Left lung (tissue), 10 donors: ENCODE results near the gene NUDT16L1. TPM values are rescaled to one million over a fixed set of nuclear protein-coding genes. Genes with fewer than 3 reads are reported as not detected.
A peak's percentile ranks its signal among the peaks of the same experiment; 100 is the strongest.

Experiments used
- ATAC-seq: fragments of 200-7000 bp; cut with Tn5 transposase; one replicate; pipeline ENCODE4 v1.9.1; 2020; ENCODE audit warnings: moderate library complexity
- DNase-seq, 4 donors: peaks; one replicate each; pipeline ENCODE4 v3.0.0-alpha.2; 2013 to 2020
- H3K27ac ChIP-seq, 2 donors: fragments of 200-600 bp; sonication (generic) in 1 of 2; one replicate each; pipeline versions ENCODE4 v1.5.0 to v1.8.0; 2020 to 2021
- H3K27me3 ChIP-seq, 2 donors: fragments of 200-600 bp; sonication (generic) in 1 of 2; one replicate each; pipeline versions ENCODE4 v1.5.0 to v1.8.0; 2020 to 2021
- H3K36me3 ChIP-seq, 2 donors: fragments of 200-600 bp; sonication (generic) in 1 of 2; one replicate each; pipeline versions ENCODE4 v1.5.0 to v1.8.0; 2020 to 2021
- H3K4me1 ChIP-seq, 2 donors: fragments of 200-600 bp; one replicate each; pipeline ENCODE4 v1.8.0; 2021
- H3K4me3 ChIP-seq, 2 donors: fragments of 200-600 bp; sonication (generic) in 1 of 2; one replicate each; pipeline versions ENCODE4 v1.5.0 to v1.8.0; 2020 to 2021; ENCODE audit warnings: mild to moderate bottlenecking in 1 of 2
- H3K9me3 ChIP-seq, 2 donors: fragments of 200-600 bp; sonication (generic) in 1 of 2; one replicate each; pipeline versions ENCODE4 v1.5.0 to v1.8.0; 2020 to 2021
- CTCF ChIP-seq, 2 donors: fragments of 200-600 bp; sonication (generic) in 1 of 2; IDR thresholded peaks; one replicate each; pipeline versions ENCODE4 v1.5.0 to v1.8.0; 2021; ENCODE audit warnings: antibody characterized with exemption in 2 of 2
- intact Hi-C, 2 donors: fragments of 100-400 bp; cut with DNase I; formaldehyde crosslinking; loops; one replicate each; pipeline versions ENCODE4 v1.11.2 to v1.14.2; 2022
- polyA plus RNA-seq, 6 donors: library from polyadenylated mRNA; unstranded; fragments of 120-200 nt; gene quantifications; one replicate each; pipeline ENCODE4 v1.2.1, GENCODE V29; 2013; ENCODE audit not compliant: insufficient read length in 6 of 6
- total RNA-seq, 2 donors: library from RNA; stranded (reverse); fragmentation: NEBNext Ultra II Directional; extraction: Animal tissue kit (Norgen Biotek cat#: 25700); gene quantifications; one replicate each; pipeline ENCODE4 v1.2.1, GENCODE V29; 2021
- donor health status: DM: no; HTN: yes; CAD: no.
- donor health status: DM: no; HTN: no; CAD: no.

NUDT16L1 gene
- total and polyA plus RNA-seq, 8 donors: 26.6 to 53.1 (median 35.1) TPM

GRCh38 chr16:4694642-4695451 lies 1.5 kb downstream of the NUDT16L1 start:
- ATAC-seq (no peak), DNase-seq (no peak)
- H3K4me1 ChIP-seq: peaks cover 12 to 37% of the 10 kb centered on the region in 2 donors
- H3K9me3 ChIP-seq: no peaks in the 10 kb centered on the region
- intact Hi-C loops: no loop called here
- peak overlapping the region; percentile 89 to 99 for H3K4me3 ChIP-seq
- H3K36me3 ChIP-seq: peaks cover 0 to 58% of the 10 kb centered on the region in 2 donors
- no peaks in the 10 kb centered on the region for H3K27me3 ChIP-seq
- H3K27ac ChIP-seq: peak overlapping the region in 1 of 2 donors; percentile 8
- TF ChIP-seq CTCF (IDR thresholded peaks at IDR 0.05): no peak

- H3K36me3 ChIP-seq: peaks cover 0 to 60% of the 10 kb centered on the region in 2 donors
- peaks cover 12 to 30% of the 10 kb centered on the region in 2 donors for H3K4me1 ChIP-seq
- intact Hi-C loops: no loop called here
- ATAC-seq: no peak
- DNase-seq: no peak
- no peak overlapping the region for H3K27ac ChIP-seq
- no peaks in the 10 kb centered on the region for H3K27me3 ChIP-seq
- TF ChIP-seq CTCF (IDR thresholded peaks at IDR 0.05): no peak
- H3K4me3 ChIP-seq: peak overlapping the region in 1 of 2 donors; percentile 99
- H3K9me3 ChIP-seq: no peaks in the 10 kb centered on the region
Measured at GRCh38 chr16:4695473-4696171, 2.3 kb downstream of the NUDT16L1 start.

DNA sequence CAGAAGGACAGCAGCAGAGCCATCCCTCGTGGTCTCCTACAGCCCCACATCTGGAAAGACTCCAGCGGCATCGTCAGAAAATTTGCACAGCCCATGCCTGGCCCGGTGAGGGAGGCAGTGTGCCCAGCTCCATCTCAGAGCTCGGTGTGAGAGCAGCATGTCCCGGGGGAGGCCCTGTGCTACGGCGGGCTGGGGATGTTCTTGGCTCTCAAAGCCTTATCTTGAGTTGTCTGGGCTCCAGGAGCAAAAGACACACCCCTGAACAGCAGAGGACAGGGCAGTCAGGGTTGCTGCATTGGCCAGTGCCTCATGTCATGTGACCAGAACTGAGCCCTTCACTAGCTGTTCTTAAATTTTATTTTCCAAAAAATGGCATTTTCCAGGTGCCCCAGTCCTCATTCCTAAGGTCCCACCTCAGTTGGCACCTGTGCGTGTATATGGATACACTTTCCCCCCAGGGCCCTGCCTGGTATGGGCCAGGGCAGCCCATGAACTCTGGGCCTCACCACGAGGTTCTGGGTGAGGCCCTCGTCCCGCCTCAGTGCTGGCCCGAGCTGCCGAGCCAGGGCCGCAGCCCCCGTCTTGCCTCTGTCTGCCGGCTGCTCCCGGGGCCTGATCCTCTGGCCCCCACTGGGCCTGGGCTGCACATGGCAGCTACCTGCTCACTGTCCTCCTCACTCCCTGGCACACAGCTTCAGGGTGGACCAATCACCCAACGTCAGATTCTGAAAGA lies 3.0 kb downstream of the NUDT16L1 start:
- no peak for TF ChIP-seq CTCF (IDR thresholded peaks at IDR 0.05)
- H3K27me3 ChIP-seq: no peaks in the 10 kb centered on the region
- DNase-seq (no peak), ATAC-seq (no peak)
- H3K36me3 ChIP-seq: peaks cover 0 to 67% of the 10 kb centered on the region in 2 donors
- no peaks in the 10 kb centered on the region for H3K9me3 ChIP-seq
- H3K4me3 ChIP-seq: no peak overlapping the region
- intact Hi-C loops: no loop called here
- peaks cover 12 to 23% of the 10 kb centered on the region in 2 donors for H3K4me1 ChIP-seq
- H3K27ac ChIP-seq: no peak overlapping the region

- Histone ChIP-seq H3K4me1 (peaks cover 12 to 21% of the 10 kb centered on the region in 2 donors), H3K36me3 (peaks cover 0 to 75% of the 10 kb centered on the region in 2 donors), H3K9me3 (no peaks in the 10 kb centered on the region), H3K27ac (no peak overlapping the region), H3K4me3 (no peak overlapping the region), H3K27me3 (no peaks in the 10 kb centered on the region)
- TF ChIP-seq CTCF (IDR thresholded peaks at IDR 0.05): no peak
- ATAC-seq: no peak
- no peak for DNase-seq
- intact Hi-C loops: no loop called here
Measured at GRCh38 chr16:4696905-4697847, 3.8 kb downstream of the NUDT16L1 start.
